ENCODE results near the gene PLXNA1.

DNA sequence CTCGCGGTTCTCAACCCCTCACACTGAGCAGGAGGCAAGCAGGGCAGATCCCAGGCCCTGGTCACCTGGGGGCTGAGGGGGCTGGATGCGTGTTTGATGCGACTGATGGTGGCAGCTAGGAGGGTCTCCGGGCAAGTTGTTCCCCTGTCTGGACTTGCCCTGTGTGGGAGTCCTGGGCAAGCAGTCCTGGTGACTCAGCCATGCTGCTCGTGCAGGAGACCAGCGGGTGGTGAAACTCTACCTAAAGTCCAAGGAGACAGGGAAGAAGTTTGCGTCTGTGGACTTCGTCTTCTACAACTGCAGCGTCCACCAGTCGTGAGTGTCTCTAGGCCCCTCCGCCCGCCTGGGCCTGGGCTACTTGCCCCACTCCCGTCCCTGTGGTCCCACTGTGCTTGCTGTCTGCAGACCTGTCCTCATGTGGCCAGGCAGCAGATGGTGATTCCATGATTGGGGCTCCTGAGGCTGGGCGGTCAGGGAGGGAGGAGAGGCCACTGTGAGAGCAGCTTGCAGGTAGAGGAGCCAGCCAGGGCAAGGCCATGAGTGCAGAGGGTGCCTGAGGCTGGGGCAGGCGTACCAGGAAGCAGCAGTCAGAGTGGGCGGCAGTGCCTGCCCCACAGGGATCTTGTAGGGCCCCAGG, 23.1 kb downstream of the PLXNA1 start:
- TF ChIP-seq CTCF (IDR thresholded peaks at IDR 0.05) (no peak), POLR2A (IDR thresholded peaks at IDR 0.05) (no peak)

Measured in uterus (tissue), 2 donors.